ENCODE data around the gene ARHGAP19. TPM values are rescaled to one million over a fixed set of nuclear protein-coding genes. Genes with fewer than 3 reads are reported as not detected.

ARHGAP19 gene
- total RNA-seq, 1 experiment from 2014 or later: 28.9 TPM

- H3K9me3 ChIP-seq (ENCODE audit: control insufficient read depth, insufficient read depth, low read depth, low read length): no peaks in the 10 kb centered on the region
- peak overlapping the region; percentile 62 to 76; a peak in 3 of 4 replicates for H3K4me3 ChIP-seq (ENCODE audit: low read depth in 2 of 2, low read length in 2 of 2)
- peaks cover 58% of the 10 kb centered on the region for H3K4me1 ChIP-seq (ENCODE audit: control insufficient read depth, insufficient read depth, low read length)
- H3K36me3 ChIP-seq (ENCODE audit: control insufficient read depth, insufficient read depth, low read length): no peaks in the 10 kb centered on the region
- peak overlapping the region; percentile 92 for H3K27ac ChIP-seq (ENCODE audit: low read length)
- BruUV-seq (replicated peaks): no TSS peak
- no peaks in the 10 kb centered on the region for H3K27me3 ChIP-seq (ENCODE audit: control insufficient read depth, insufficient read depth, low read length)
- intact Hi-C loops (cut with micrococcal nuclease; ENCODE audit: unreplicated experiment): no loop called here
- in situ Hi-C loops (cut with HindIII; ENCODE audit: low pct_unique_long_range_greater_than_20kb, low sequenced_read_pairs): no loop called here
- POLR2A ChIA-PET: no interaction called here
- no peak for TF ChIP-seq SIN3A (IDR thresholded peaks at IDR 0.05; ENCODE audit: borderline replicate concordance, insufficient read depth, low read depth, low read length)
- no peak for TF ChIP-seq REST (IDR thresholded peaks at IDR 0.05; ENCODE audit: insufficient read depth in 1 of 2, low read depth in 2 of 2, low read length in 1 of 2)
- TF ChIP-seq POLR2AphosphoS5 (IDR thresholded peaks at IDR 0.05; ENCODE audit: low read depth, low read length): no peak
- TF ChIP-seq CTCF (IDR thresholded peaks at IDR 0.05): no peak
- ATAC-seq: no peak
- DNase-seq (ENCODE audit: low read depth, low spot score): no peak
- CTCF ChIA-PET: interaction anchor here (3.4 kb wide), 1 partner anchor 53 kb away, joined by 26 read pairs; no protein-coding TSS in a partner anchor
These were observed 38.8 kb upstream of the ARHGAP19 start for GRCh38 chr10:97331153-97331703.

- Histone ChIP-seq H3K27me3 (ENCODE audit: control insufficient read depth, insufficient read depth, low read length) (no peaks in the 10 kb centered on the region), H3K27ac (ENCODE audit: low read length) (peak overlapping the region; percentile 81), H3K4me1 (ENCODE audit: control insufficient read depth, insufficient read depth, low read length) (peaks cover 65% of the 10 kb centered on the region), H3K36me3 (ENCODE audit: control insufficient read depth, insufficient read depth, low read length) (no peaks in the 10 kb centered on the region), H3K9me3 (ENCODE audit: control insufficient read depth, insufficient read depth, low read depth, low read length) (no peaks in the 10 kb centered on the region), H3K4me3 (ENCODE audit: low read depth in 2 of 2, low read length in 2 of 2) (no peak overlapping the region)
- BruUV-seq (replicated peaks): no TSS peak
- ATAC-seq (no peak), DNase-seq (ENCODE audit: low read depth, low spot score) (no peak)
- no peak for TF ChIP-seq POLR2AphosphoS5 (IDR thresholded peaks at IDR 0.05; ENCODE audit: low read depth, low read length)
- TF ChIP-seq TCF7L2 (IDR thresholded peaks at IDR 0.05; ENCODE audit: low read depth, low read length): no peak
- TF ChIP-seq REST (IDR thresholded peaks at IDR 0.05; ENCODE audit: insufficient read depth in 1 of 2, low read depth in 2 of 2, low read length in 1 of 2): no peak
- TF ChIP-seq SIN3A (IDR thresholded peaks at IDR 0.05; ENCODE audit: borderline replicate concordance, insufficient read depth, low read depth, low read length): no peak
- no peak for TF ChIP-seq CTCF (IDR thresholded peaks at IDR 0.05)
- ChIA-PET POLR2A (interaction anchor here (0.9 kb wide), 1 partner anchor 51 kb away, joined by 10 read pairs; no protein-coding TSS in a partner anchor), CTCF (no interaction called here)
- in situ Hi-C loops (cut with HindIII; ENCODE audit: low pct_unique_long_range_greater_than_20kb, low sequenced_read_pairs): no loop called here
- intact Hi-C loops (cut with micrococcal nuclease; ENCODE audit: unreplicated experiment): loop anchor here (5.0 kb wide), 1 partner anchor 52 kb away; no protein-coding TSS in a partner anchor
These were observed 37.3 kb upstream of the ARHGAP19 start for GRCh38 chr10:97329766-97330165.

All from Panc1 (cell line).